GM18505 (cell line): ENCODE measurements around the gene DACT2.

Experiments used
- ATAC-seq: cut with Tn5 transposase; IDR thresholded peaks from one replicate; pipeline ENCODE4 v1.9.1; 2021; ENCODE audit not compliant: unreplicated experiment
- POLR2A ChIP-seq: IDR thresholded peaks from 4 replicates; pipeline ENCODE4 v1.6.1; 2011; ENCODE audit warnings: borderline replicate concordance; ENCODE audit not compliant: insufficient read depth, insufficient read length; ENCODE audit errors: extremely low read depth

DACT2 gene

DNA sequence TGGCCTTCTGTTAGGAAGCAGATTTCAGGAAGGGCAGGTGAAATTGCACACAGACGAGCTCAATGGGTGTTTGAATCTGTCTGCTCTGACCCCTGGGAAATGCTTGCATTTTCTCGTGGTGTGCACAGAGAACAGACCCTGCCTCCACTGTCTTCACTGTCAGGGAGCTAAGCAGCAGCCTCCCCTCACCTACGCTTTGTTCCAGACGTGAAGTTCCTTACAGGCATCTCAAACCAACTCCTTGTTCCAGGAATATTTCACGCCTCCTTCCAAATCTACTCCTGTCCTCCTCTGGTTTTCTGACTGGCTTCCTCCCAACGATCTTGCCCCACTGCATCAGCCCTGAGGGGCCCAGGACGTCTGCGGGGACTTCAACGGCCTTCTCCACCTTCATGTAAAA is 13.7 kb downstream of the DACT2 start:
- ATAC-seq = no peak
- no peak for TF ChIP-seq POLR2A

DNA sequence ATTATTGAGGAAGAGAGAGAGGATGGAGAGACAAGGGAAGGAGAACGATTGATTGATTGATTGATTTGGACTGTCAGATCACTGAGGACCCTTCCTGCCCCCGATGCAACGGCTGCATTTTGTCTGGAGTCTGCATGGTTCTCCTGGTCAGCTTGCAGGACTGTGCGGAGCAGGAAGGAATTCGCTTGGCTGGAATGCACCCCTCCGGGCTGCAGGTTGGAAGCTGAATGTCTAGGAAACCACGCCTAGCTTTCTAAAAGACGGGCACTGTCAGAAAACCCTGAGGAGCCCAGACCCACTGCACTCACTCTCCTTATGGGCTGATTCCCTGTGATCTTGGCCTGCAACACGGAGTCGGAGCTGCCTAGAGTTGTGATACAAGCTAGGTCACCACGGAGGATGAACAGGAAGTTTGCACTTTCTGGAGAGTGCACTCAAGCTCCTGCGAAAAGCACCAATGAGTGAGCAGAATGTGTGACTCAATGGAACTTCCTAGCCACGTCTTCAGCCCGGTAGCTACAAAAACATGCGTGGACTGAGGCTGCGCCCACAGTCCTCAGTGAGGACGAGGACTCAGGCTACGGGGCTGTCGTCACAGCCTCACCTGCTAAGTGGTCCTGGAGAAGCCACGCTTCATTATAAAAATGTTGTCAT is 14.4 kb downstream of the DACT2 start:
- no peak for TF ChIP-seq POLR2A
- ATAC-seq = no peak

DNA sequence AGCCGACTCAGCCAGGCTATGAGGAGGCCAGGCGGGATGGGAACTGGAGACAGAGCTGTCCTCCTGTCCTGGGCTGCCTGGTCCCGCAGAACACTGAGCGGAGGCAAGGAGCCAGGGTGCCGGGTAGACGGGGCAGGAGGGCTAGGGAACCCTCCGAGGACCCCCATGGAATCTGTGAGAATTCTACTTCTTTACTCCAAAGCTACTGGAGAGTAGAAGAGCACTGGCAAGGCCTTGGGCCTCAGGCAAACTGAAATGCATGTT is 14.9 kb downstream of the DACT2 start:
- TF ChIP-seq POLR2A = no peak
- ATAC-seq = no peak

DNA sequence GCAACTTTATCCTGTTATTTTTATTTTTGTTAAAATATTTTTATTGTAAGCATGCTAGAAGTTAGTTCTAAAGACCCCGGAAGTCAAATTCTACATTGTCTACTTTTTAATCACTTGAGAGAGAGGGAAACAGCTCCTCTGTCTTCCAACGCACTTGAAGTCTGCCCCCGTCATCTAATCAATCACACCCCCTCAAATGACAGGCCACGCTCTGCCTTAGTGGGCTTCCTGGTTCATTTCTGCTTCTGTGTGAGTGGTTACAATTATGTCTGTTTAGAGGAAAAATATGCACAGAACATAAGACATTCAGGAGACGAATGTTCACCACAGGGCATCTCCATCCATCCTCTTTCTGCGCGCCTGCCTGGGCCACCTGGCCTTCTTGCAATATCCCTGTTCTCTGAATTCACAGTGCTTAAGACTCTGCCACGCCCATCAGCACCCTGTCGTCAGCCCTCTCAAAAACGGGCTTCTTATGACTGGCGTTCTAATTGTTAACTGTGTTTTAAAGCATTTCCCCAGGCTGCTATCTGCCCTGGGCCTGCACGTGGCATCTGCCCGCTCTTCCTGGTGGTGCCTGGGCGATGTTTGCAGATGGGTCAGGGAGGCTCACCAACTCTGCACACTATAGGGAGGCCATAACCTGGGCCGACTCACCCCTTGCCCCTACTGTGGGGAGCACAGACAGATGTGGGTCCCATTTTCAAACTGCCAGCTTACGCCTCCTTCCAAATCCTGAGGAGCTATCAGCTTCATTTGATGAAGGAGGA is 15.4 kb downstream of the DACT2 start:
- ATAC-seq = no peak
- no peak for TF ChIP-seq POLR2A

DNA sequence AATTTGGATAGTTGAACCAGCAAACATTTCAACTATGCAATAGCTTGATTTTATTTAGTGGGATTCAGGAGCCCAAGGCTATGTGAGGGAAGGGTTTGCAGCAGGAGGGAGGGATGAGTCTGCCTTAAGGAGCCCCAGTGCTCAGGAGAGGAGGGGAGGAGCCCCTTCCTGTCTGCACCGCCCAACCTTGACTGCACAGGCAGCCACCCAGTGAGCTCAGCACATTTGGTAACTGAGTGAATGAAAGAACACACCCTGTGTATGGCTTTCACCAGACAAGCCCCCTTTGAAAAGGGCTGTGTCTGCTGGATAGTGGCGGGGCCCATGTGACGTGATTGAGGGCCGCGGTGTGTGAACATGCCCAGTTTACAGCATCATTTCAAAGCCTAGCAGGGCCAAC is 17.0 kb downstream of the DACT2 start:
- TF ChIP-seq POLR2A = no peak
- no peak for ATAC-seq

DNA sequence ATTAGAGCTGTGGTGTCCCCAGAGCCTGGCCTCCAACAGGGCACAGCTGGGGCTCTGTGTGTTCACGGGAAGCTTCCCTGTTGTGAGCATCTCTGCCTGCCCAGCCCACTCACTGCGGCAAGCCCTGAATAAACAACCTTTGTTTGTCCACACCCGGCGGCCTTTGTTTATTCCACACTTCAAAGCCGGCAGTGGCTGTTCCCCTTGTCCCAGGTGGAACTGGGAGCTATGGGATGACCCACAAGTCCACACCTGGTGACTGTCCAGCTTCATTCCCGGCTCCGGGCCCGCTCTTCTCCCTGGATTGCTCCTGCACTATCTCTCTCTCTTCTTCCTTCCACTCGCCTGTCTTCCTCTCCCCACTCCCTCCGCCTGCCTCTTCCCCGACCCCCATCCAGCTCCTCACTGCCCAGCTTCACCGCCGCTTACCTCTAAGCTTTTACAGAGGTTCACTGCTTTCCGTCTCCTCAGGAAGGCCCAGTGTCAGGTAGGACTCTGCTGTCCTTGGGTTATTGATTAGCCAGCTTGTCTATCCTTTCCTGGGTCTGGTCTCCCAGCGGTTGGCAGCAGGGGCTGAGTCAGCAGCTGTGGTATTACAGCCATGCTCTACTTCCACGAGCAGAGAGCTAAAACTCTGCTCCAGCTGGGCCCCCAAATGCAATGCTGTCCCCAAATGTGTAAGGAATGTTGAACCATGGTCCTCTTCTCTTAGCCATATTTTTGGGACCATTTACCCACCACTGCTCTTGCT is 17.8 kb downstream of the DACT2 start:
- no peak for ATAC-seq
- TF ChIP-seq POLR2A = no peak

DNA sequence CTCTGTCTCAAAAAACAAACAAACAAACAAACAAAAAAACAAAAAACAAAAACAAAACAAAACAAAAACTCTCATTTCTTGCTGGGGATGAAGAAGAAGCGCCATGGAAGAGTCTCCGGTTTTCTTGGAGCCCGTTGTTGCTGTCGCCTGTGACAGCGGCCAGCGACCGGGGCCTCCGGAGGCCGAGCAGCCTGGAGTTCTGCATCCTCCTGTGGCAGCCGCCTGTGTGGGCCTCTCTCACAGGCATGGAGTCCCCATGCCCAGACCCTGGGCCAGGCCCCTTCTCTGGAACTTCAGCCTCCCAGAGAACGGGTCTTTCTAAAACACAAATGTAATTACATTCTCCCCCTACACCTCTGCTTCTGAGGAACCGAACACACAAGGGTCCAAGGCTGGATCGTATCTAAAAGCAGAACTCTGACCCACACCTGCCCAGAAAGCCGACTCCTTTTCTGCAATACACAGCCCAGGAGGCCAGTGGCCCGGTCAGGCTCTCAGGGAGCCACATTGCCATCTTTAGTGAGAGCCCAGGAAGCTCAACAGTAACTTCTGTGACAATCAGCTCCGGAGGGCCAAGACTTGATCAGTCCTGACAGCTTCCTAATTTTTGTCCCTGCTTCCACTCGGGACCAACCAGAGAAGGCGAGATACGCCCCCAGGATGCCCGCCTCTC is 18.5 kb downstream of the DACT2 start:
- TF ChIP-seq POLR2A = no peak
- ATAC-seq = no peak

DNA sequence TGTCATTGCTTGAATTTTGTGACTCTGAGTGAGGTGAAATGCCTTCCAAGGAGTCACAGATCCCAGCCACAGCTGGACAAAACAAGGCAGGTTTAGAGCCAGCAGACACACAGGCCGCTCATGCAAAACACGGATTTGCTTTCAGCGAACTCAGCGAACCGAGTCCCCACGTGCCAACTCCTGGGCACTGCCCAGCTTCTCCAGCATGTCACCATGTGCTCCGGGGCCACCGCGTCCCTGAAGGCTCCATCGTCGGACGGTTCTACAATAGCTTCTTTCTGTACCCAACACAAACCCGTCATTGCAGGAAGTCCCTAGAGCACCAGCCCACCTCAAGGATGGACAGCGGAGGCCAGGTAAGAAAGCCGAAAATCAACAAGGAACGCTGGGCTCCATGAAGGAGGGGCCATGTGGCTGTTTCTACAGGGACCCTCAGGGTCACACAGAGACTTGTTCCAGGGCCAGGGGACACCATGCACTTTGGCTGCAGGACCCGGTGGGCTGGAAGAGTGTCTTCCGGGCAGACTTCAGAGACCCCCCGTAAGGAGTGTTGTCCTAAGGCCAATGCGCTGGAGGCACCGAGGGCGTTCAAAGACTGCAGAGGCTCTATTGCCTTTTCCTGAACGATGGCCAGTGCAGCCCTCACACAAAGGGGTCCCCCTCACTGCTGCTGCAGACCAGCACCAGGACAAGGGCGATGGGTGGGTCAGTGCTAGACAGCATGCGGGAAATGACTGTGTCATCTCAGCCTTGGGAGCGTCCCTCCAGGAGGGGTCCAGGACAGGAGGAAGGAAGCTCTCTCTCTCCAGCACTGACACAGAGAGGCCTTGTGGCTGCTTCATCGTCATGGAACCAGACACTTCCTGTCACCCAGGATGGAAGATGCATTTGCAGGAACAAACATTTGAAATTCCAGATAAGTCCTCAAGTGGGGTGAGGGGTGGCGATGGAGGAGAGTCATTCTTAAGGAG is 19.8 kb downstream of the DACT2 start:
- no peak for TF ChIP-seq POLR2A
- no peak for ATAC-seq

DNA sequence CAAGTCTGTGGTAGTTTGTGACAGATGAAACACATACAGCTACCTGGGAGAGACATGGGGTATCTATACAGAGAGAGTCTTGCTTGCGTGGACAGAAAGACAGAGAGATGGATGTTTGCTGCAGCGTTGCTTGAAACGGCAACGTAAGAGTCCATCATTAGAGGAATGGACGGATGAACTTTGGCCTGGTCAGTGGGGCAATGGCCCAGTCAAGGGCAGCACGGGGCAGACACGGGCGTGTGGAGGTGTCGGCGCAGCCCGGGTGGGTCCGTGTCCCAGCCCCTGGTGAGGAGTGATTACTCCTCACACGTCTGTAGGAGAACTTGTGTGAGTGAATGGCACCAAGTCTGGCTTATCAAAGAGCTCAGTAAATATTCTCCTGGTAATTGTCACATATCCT is 21.9 kb downstream of the DACT2 start:
- no peak for ATAC-seq
- no peak for TF ChIP-seq POLR2A

DNA sequence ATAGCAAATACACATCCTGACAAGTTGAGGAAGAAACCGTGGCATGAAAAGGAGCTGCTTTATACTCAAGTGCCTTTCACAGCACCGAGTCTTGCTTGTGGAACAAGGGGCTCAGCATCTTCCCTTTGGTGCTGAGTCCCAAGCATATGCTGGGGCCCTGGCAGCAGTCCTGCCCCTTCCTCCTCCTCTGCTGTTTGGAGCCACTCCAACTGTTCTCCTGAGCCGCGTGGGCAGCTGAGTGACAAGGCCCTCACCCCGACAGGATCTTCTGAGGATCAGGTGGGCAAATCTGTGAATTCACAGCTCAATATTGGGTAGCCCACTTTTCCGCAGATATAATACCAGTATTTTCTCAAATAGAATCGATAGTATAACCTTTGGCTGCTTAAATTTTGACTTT is 24.7 kb downstream of the DACT2 start:
- TF ChIP-seq POLR2A = no peak
- no peak for ATAC-seq

DNA sequence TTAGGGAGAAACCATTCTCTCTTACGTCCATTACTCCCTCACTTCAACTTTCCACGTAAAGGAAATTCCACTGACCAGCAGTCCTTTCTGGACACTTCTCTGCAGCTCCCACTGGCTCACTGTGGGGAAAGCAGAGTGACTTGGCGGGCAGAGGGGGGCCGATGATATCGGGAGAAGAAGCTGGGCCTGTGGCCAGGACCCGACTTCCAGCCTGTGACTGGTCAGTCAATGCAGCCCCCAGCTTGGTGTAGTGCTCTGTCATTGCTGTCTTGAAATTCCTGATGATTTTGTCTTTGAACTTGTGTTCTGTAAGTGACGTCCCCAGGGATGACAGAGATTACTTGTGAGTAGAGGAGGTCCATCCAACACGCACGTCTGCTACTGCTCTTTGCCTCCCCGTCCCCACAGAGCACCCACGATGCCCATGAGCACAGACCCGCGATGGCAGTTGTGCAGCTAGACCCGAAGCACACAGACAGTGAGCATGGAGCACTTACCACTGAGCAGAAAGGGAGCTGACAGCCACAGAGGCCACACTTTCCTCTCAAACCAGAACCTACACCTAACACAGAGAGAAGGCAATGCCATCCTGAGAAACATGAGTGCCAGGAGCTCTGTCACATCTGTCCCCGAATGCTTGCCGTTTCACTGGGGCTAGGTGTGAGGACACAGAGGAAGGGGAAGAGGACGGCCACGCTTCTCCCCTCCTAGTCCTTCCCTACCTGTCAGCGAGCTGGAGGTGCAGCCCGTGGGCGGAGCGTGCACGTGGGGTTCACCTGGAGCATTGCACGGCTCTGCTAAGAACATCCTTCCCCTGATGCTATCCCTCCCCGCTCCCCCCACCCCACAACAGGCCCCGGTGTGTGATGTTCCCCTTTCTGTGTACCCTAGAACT is 25.7 kb downstream of the DACT2 start:
- ATAC-seq = no peak
- TF ChIP-seq POLR2A = no peak

DNA sequence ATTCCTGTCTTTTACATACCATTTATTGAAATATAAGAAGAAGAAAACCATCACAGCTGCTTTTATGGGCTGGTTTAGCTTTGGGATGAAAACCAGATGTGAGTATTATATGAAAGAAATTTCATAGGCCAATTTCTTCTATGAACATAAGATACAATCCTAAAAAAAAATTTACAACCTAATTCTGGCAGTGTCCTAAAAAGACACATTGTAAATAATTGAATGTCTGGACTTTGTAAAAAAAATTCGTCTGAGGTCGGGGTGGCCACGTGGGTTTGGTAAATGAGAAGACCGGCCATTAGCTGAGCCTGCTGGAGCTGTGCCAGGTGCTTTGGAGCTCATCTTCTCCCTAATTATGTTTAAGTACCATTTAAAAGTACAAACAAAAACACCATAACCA is 26.8 kb downstream of the DACT2 start:
- ATAC-seq = no peak
- no peak for TF ChIP-seq POLR2A

DNA sequence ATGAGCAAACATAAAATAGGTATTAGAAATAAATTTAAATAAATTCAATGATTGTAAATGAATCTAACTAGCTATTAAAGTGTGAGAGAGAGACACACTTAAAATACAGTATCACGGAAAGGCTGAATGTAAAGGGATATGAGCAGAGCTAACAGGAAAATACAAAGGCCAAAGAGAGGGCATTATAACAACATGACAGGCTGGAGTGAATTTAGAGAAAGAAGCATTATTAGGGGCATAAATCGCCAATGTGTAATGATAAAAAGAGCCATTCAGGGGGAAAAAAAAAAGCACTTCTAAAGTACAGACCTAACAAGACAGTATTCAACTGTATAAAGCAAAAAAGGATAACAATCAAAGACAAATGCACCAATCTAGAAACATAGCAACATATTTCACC is 28.1 kb downstream of the DACT2 start:
- no peak for TF ChIP-seq POLR2A
- ATAC-seq = no peak
